HepG2 (cell line): ENCODE results near the gene CAPS. TPM values are rescaled to one million over a fixed set of nuclear protein-coding genes. Genes with fewer than 3 reads are reported as not detected.

ENCODE experiments used
- ATAC-seq: fragments of 200-7000 bp; cut with Tn5 transposase; 3 replicates; pipeline ENCODE4 v1.9.1; 2020; ENCODE audit warnings: mild to moderate bottlenecking, moderate library complexity
- BruUV-seq: library from RNA; stranded (reverse); fragments of 400-500 nt; replicated peaks from 2 replicates; lab custom pipeline; 2021; lab: Mats Ljungman, UMichigan
- CTCF ChIA-PET: fragments of 300-600 bp; formaldehyde crosslinking; extraction: SDS; loops from one replicate; lab custom pipeline; 2021; ENCODE audit warnings: low total read pairs, inconsistent platforms, low intra/inter-chr PET ratio; lab: Yijun Ruan, JAX
- POLR2A ChIA-PET: fragments of 350-600 bp; sonication (Branson Sonifier 250); formaldehyde crosslinking; loops from one replicate; lab custom pipeline; 2020; ENCODE audit warnings: antibody characterized with exemption, inconsistent platforms; lab: Yijun Ruan, JAX
- DNase-seq: peaks from one replicate; pipeline ENCODE4 v3.0.0-alpha.2; 2015; ENCODE audit warnings: low spot score
- FAIRE-seq: peaks from 3 replicates; lab custom pipeline; 2011; peaks lifted over from hg19 to GRCh38; lab: Jason Lieb, UNC
- H2AFZ ChIP-seq: one replicate; pipeline ENCODE4 v1.6.1; 2011; ENCODE audit warnings: low read length, inconsistent platforms
- H3K27ac ChIP-seq: fragments of 300-600 bp; 3 replicates; pipeline ENCODE4 v1.8.0; 2011; ENCODE audit warnings: mixed run types, mild to moderate bottlenecking, mixed read lengths, low read length, inconsistent platforms; ENCODE audit not compliant: insufficient read depth; ENCODE audit errors: extremely low read length
- H3K27me3 ChIP-seq, 2 experiments: fragments of 200-600 bp in 1 of 2; 2 replicates in 1 of 2; 3 replicates in 1 of 2; pipeline versions ENCODE4 v1.6.0 to v1.8.0; 2011; ENCODE audit warnings: low read length in 2 of 2, mild to moderate bottlenecking in 2 of 2, moderate library complexity in 2 of 2, inconsistent platforms in 1 of 2; ENCODE audit not compliant: insufficient read depth in 2 of 2, control insufficient read depth in 1 of 2
- H3K36me3 ChIP-seq, 2 experiments: fragments of 200-600 bp in 1 of 2; replicated peaks in 1 of 2; 2 replicates in 1 of 2; 3 replicates in 1 of 2; pipeline versions ENCODE4 v1.5.1 to v1.8.0; 2011; ENCODE audit warnings: low read length in 2 of 2, inconsistent platforms in 1 of 2; ENCODE audit not compliant: insufficient read depth in 2 of 2, control insufficient read depth in 1 of 2
- H3K4me1 ChIP-seq: 2 replicates; pipeline ENCODE4 v1.5.1; 2012; ENCODE audit warnings: low read length, inconsistent platforms; ENCODE audit not compliant: insufficient read depth
- H3K4me2 ChIP-seq: 2 replicates; pipeline ENCODE4 v1.6.0; 2011; ENCODE audit warnings: low read depth, low read length, inconsistent platforms
- H3K4me3 ChIP-seq, 3 experiments: fragments of 200-600 bp in 1 of 3; sonication (generic), shearing (Covaris generic) in 1 of 3; replicated peaks in 1 of 3; 2 replicates each; pipeline ENCODE4 v1.5.1; 2011 to 2016; ENCODE audit warnings: low read length in 3 of 3, inconsistent platforms in 2 of 3, low read depth in 2 of 3, mild to moderate bottlenecking in 2 of 3, control low read depth in 1 of 3, mixed read lengths in 1 of 3; ENCODE audit not compliant: insufficient read depth in 1 of 3
- H3K79me2 ChIP-seq: one replicate; pipeline ENCODE4 v1.6.1; 2011; ENCODE audit warnings: low read length, inconsistent platforms; ENCODE audit not compliant: insufficient read depth
- H3K9ac ChIP-seq: 2 replicates; pipeline ENCODE4 v1.6.0; 2011; ENCODE audit warnings: mild to moderate bottlenecking, low read depth, low read length, inconsistent platforms; ENCODE audit not compliant: insufficient read depth
- H3K9me3 ChIP-seq: 2 replicates; pipeline ENCODE4 v1.5.1; 2012; ENCODE audit warnings: mild to moderate bottlenecking, low read length
- H4K20me1 ChIP-seq: 2 replicates; pipeline ENCODE4 v1.6.0; 2011; ENCODE audit warnings: inconsistent platforms, mild to moderate bottlenecking, low read length, moderate library complexity; ENCODE audit not compliant: insufficient read depth
- CHCHD3 ChIP-seq: sonication (generic); formaldehyde crosslinking; IDR thresholded peaks from 2 replicates; pipeline ENCODE4 v1.8.0; 2022; ENCODE audit warnings: mild to moderate bottlenecking, missing genetic modification reagents, moderate library complexity
- CTCF ChIP-seq: sonication (generic); formaldehyde crosslinking; IDR thresholded peaks from 2 replicates; pipeline ENCODE4 v1.5.0; 2020; ENCODE audit warnings: mild to moderate bottlenecking, missing genetic modification reagents, moderate library complexity
- ELK4 ChIP-seq: sonication (generic); formaldehyde crosslinking; IDR thresholded peaks from 2 replicates; pipeline ENCODE4 v1.9.0; 2021; ENCODE audit warnings: missing genetic modification reagents, borderline replicate concordance
- GTF2F1 ChIP-seq: fragments of 150-350 bp; IDR thresholded peaks from 2 replicates; pipeline ENCODE4 v1.6.1; 2014; ENCODE audit warnings: low read length
- HNF1B ChIP-seq: sonication (generic); formaldehyde crosslinking; IDR thresholded peaks from 2 replicates; pipeline ENCODE4 v1.5.1; 2020; ENCODE audit warnings: mild to moderate bottlenecking, moderate library complexity, missing genetic modification reagents
- MTA3 ChIP-seq: sonication (generic); formaldehyde crosslinking; IDR thresholded peaks from 2 replicates; pipeline ENCODE4 v1.4.0; 2020; ENCODE audit warnings: missing genetic modification reagents
- NONO ChIP-seq, 2 experiments: fragments of 450-650 bp in 1 of 2; sonication (generic) in 1 of 2; formaldehyde crosslinking in 1 of 2; IDR thresholded peaks in 1 of 2; conservative IDR thresholded peaks in 1 of 2; 2 replicates each; pipeline versions ENCODE4 v1.6.1 to v1.8.0; 2017 to 2022; ENCODE audit warnings: mild to moderate bottlenecking in 1 of 2, missing genetic modification reagents in 1 of 2, moderate library complexity in 1 of 2
- SNAI1 ChIP-seq: sonication (generic); formaldehyde crosslinking; IDR thresholded peaks from 2 replicates; pipeline ENCODE4 v1.5.0; 2020; ENCODE audit warnings: mild to moderate bottlenecking, missing genetic modification reagents, borderline replicate concordance
- SRF ChIP-seq: IDR thresholded peaks from 2 replicates; pipeline ENCODE4 v1.6.1; 2011; ENCODE audit warnings: mild to moderate bottlenecking, low read depth, low read length, moderate library complexity
- U2AF1 ChIP-seq: fragments of 200-400 bp; formaldehyde crosslinking; optimal IDR thresholded peaks from 2 replicates; pipeline ENCODE3; 2017; ENCODE audit warnings: mild to moderate bottlenecking, low read depth, low read length
- ZBTB2 ChIP-seq: sonication (generic); formaldehyde crosslinking; IDR thresholded peaks from 2 replicates; pipeline ENCODE4 v1.8.0; 2022; ENCODE audit warnings: low read depth, missing genetic modification reagents
- ZNF230 ChIP-seq: sonication (generic); formaldehyde crosslinking; IDR thresholded peaks from 2 replicates; pipeline ENCODE4 v1.4.0; 2020; ENCODE audit warnings: mild to moderate bottlenecking, missing genetic modification reagents
- ZNF256 ChIP-seq: sonication (generic); formaldehyde crosslinking; conservative IDR thresholded peaks from 2 replicates; pipeline ENCODE4 v1.4.0; 2020; ENCODE audit warnings: missing genetic modification reagents
- ZNF329 ChIP-seq: sonication (generic); formaldehyde crosslinking; IDR thresholded peaks from 2 replicates; pipeline ENCODE4 v1.9.0; 2021; ENCODE audit warnings: low read depth, mild to moderate bottlenecking, missing genetic modification reagents
- ZNF331 ChIP-seq: sonication (generic); formaldehyde crosslinking; IDR thresholded peaks from 2 replicates; pipeline ENCODE4 v1.4.0; 2020; ENCODE audit warnings: missing genetic modification reagents
- ZNF768 ChIP-seq: sonication (generic); formaldehyde crosslinking; IDR thresholded peaks from 2 replicates; pipeline ENCODE4 v1.4.0; 2020; ENCODE audit warnings: missing genetic modification reagents
- WGBS: methylation state at CpG from one replicate; pipeline ENCODE4 v1.1.6; 2017; ENCODE audit warnings: low lambda C conversion rate; 5-methylcytosine and 5-hydroxymethylcytosine counted together
- in situ Hi-C: cut with HindIII; loops from 2 replicates; pipeline ENCODE4 v1.10.0; 2017; ENCODE audit warnings: low pct_unique_long_range_greater_than_20kb; ENCODE audit not compliant: extremely low pct_ligation_motif_present
- intact Hi-C: fragments of 100-400 bp; cut with micrococcal nuclease; formaldehyde crosslinking; loops from one replicate; pipeline ENCODE4 v1.10.0; 2022; ENCODE audit not compliant: unreplicated experiment
- polyA plus RNA-seq, 8 experiments: library from polyadenylated mRNA; depleted of rRNA in 3 of 8; stranded (reverse) in 7 of 8; unstranded in 1 of 8; fragments of >200 nt; fragmentation: Illumina TruSeq in 4 of 8; extraction: Trizol in 4 of 8; gene quantifications; 2 replicates each; pipeline versions ENCODE4 v1.2.1 to v1.2.3, GENCODE V29; 2011 to 2016; ENCODE audit warnings: low read depth in 4 of 8, missing spikeins in 1 of 8, mixed read lengths in 1 of 8; ENCODE audit not compliant: insufficient read depth in 1 of 8
- total RNA-seq, 5 experiments: library from RNA; depleted of rRNA; stranded (reverse); fragments of >200 nt; fragmentation: Illumina TruSeq; extraction: Trizol; gene quantifications; 2 replicates each; pipeline ENCODE4 v1.2.3, GENCODE V29; 2016; ENCODE audit warnings: low read depth in 1 of 5

Gene CAPS
- total and polyA plus RNA-seq, 2 of the 13 experiments (the other 11 are each of a cell fraction or from before 2014, with no cell fraction given), result 3.1 TPM

GRCh38 chr19:5914946-5915781, 1.1 kb downstream of the CAPS start (continued):
- TF ChIP-seq MTA3 (CRISPR knock-in tag), result no peak
- no peak for TF ChIP-seq ZNF256 (CRISPR knock-in tag)
- TF ChIP-seq NONO (IDR thresholded peaks at IDR 0.05), result no peak
- TF ChIP-seq NONO (CRISPR knock-in tag; conservative IDR thresholded peaks at IDR 0.05), result peak; percentile 50; the same call in 1 of the 2 replicates
- TF ChIP-seq ZNF768 (CRISPR knock-in tag), result peak; percentile 63
- TF ChIP-seq CHCHD3 (CRISPR knock-in tag), result peak; percentile 71; the same call in 1 of the 2 replicates
- TF ChIP-seq ZNF331 (CRISPR knock-in tag), result no peak
- TF ChIP-seq ZNF329 (CRISPR knock-in tag), result 0 out of 2 replicates have a peak, but pooled peaks have one; percentile 68

GRCh38 chr19:5915782-5916165, 1.7 kb downstream of the CAPS start:
- BruUV-seq, result no TSS peak
- no peaks in the 10 kb centered on the region for H3K9me3 ChIP-seq
- ATAC-seq (no peak), FAIRE-seq (no peak), DNase-seq (no peak)
- intact Hi-C loops, result no loop called here
- no peak overlapping the region for H2AFZ ChIP-seq
- H3K9ac ChIP-seq, result no peak overlapping the region
- no peaks in the 10 kb centered on the region for H3K79me2 ChIP-seq
- no peak overlapping the region for H3K4me3 ChIP-seq
- H3K27ac ChIP-seq, result no peak overlapping the region
- ChIA-PET POLR2A (interaction anchor here (1.0 kb wide), 1 partner anchor 12 kb away, joined by 3 read pairs; no protein-coding TSS in a partner anchor), CTCF (no interaction called here)
- 87% methylated on average over 11 of the region's 11 CpGs for WGBS
- H4K20me1 ChIP-seq, result no peaks in the 10 kb centered on the region
- peaks cover 49% of the 10 kb centered on the region for H3K4me1 ChIP-seq
- in situ Hi-C loops, result no loop called here
- H3K4me2 ChIP-seq, result no peak overlapping the region
- peaks cover 26 to 43% of the 10 kb centered on the region in 2 experiments; a peak in 4 of 5 replicates for H3K36me3 ChIP-seq
- H3K27me3 ChIP-seq, result no peaks in the 10 kb centered on the region
- TF ChIP-seq HNF1B (CRISPR knock-in tag) (no peak), ELK4 (CRISPR knock-in tag) (no peak), ZNF230 (CRISPR knock-in tag) (no peak), SNAI1 (CRISPR knock-in tag) (no peak), SRF (no peak), GTF2F1 (no peak), ZBTB2 (CRISPR knock-in tag) (no peak), U2AF1 (no peak), CTCF (CRISPR knock-in tag) (no peak)
